HUES48 (cell line): ENCODE results near the gene C1orf167.

Experiments used
- H3K27ac ChIP-seq: one replicate; pipeline ENCODE4 v1.7.0; 2013; ENCODE audit warnings: low read depth, low read length, inconsistent platforms
- H3K27me3 ChIP-seq: 2 replicates; pipeline ENCODE4 v1.6.1; 2013; ENCODE audit warnings: mild to moderate bottlenecking, low read length; ENCODE audit not compliant: control insufficient read depth, insufficient read depth
- H3K36me3 ChIP-seq: 2 replicates; pipeline ENCODE4 v1.6.1; 2013; ENCODE audit warnings: low read length; ENCODE audit not compliant: control insufficient read depth, insufficient read depth
- H3K4me1 ChIP-seq: 2 replicates; pipeline ENCODE4 v1.6.1; 2013; ENCODE audit warnings: mild to moderate bottlenecking, low read length; ENCODE audit not compliant: control insufficient read depth, insufficient read depth
- H3K4me3 ChIP-seq: 2 replicates; pipeline ENCODE4 v1.5.1; 2013; ENCODE audit warnings: mild to moderate bottlenecking, low read depth, low read length
- H3K9ac ChIP-seq: 2 replicates; pipeline ENCODE4 v1.6.1; 2013; ENCODE audit warnings: mild to moderate bottlenecking, low read depth, low read length, moderate library complexity
- H3K9me3 ChIP-seq: 2 replicates; pipeline ENCODE4 v1.6.1; 2013; ENCODE audit warnings: low read length; ENCODE audit not compliant: control insufficient read depth, insufficient read depth

Gene C1orf167

GRCh38 chr1:11738096-11738495 lies 23.9 kb upstream of the C1orf167 start:
- H3K9me3 ChIP-seq: no peaks in the 10 kb centered on the region
- no peak overlapping the region for H3K4me3 ChIP-seq
- H3K36me3 ChIP-seq: 0 out of 2 replicates have a peak, but pooled peaks cover 9% of the 10 kb centered on the region
- H3K9ac ChIP-seq: no peak overlapping the region
- H3K27ac ChIP-seq: peak overlapping the region; percentile 97
- peaks cover 22% of the 10 kb centered on the region for H3K4me1 ChIP-seq
- H3K27me3 ChIP-seq: no peaks in the 10 kb centered on the region

DNA sequence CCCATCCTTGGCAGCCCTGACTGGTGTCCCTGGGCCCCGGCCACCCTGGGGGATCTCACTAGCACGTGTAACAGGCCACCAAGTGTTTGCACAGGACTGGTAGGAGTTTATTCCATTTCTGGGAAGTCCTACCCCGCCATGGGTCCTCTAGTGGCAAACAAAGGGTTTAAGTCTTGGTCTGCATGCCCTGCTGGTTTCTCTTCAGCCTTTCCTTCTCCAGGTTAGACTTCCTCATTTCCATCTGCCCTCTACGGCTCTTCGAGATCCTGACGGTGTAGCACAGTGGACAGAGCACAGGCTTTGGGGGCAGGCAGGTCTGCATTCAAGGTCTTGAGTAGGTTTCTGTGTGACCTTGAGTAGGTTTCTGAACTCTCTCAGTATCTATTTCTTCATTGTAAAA lies 23.2 kb upstream of the C1orf167 start:
- H3K27ac ChIP-seq: no peak overlapping the region

DNA sequence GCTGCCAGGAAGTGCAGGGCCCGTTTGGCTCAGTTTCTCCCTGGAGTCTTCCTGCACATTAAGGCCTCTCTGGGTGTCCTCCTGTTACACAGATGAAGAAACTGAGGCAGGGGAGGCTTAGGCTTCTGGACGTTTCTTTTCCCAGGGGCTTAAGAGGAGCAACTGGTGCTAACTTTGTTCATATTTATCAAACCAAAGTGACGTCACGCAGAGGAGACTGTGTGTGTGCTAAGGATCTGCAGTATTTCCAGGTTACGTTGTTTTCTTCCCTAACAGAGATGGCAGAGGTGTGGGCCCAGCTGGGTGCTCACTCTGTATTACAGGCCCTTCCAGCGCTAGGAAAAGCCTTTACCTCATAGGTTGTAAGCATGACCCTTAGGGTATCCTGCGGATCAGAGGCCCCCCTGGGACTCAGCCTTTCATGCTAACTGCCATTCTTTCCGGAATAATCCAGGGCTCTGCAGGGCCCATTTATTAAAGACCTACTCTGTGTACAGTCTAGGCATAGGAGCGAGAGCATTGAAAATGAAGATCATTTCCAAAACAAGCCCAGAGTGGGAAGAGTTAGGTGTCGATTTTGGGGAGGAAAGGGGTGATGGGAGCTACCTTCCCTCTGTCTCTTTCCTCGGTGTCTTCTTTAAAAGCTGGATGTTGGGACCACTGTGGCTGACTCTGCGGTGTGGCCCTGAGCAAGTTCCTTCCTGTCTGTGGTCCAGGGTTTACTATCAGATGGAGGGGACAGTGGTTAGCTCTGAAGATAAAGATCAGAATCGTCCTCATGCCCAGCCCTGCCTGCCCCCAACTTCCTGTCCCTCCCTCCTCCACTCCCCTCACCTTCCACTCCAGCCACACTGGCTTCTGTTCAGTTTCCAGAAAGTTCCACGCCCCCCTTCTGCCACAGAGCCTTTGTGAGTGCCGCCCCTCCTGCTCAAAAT lies 21.5 kb upstream of the C1orf167 start:
- Histone ChIP-seq H3K4me1 (peaks cover 21% of the 10 kb centered on the region), H3K36me3 (peaks cover 11% of the 10 kb centered on the region; the same call in 1 of the 2 replicates), H3K27me3 (no peaks in the 10 kb centered on the region), H3K27ac (no peak overlapping the region), H3K9me3 (no peaks in the 10 kb centered on the region), H3K9ac (no peak overlapping the region), H3K4me3 (no peak overlapping the region)

More for the DNA sequence above, 23.2 kb upstream of the C1orf167 start:
- Histone ChIP-seq H3K9me3 (no peaks in the 10 kb centered on the region), H3K36me3 (0 out of 2 replicates have a peak, but pooled peaks cover 9% of the 10 kb centered on the region), H3K4me1 (peaks cover 22% of the 10 kb centered on the region), H3K9ac (no peak overlapping the region), H3K27me3 (no peaks in the 10 kb centered on the region), H3K4me3 (no peak overlapping the region)

DNA sequence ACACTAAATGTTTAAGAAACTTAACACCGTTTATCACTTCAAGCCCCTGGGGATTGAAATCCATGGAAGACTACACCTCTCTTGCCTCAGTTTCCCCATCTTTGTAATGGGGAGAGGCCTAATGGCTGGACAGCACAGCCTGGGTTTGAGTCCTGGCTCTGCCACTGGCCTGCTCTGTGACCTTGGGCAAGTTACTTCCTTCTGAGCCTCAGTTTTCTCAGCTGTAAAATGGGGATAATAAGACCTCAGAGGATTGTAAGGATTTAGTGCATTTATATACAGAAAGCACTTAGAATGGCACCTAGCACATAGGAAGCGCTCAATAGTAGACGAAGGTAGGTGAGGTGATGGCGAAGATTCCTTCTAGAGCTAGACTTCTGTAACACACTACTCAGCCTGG lies 20.5 kb upstream of the C1orf167 start:
- no peak overlapping the region for H3K27ac ChIP-seq
- no peak overlapping the region for H3K4me3 ChIP-seq
- H3K9ac ChIP-seq: no peak overlapping the region

DNA sequence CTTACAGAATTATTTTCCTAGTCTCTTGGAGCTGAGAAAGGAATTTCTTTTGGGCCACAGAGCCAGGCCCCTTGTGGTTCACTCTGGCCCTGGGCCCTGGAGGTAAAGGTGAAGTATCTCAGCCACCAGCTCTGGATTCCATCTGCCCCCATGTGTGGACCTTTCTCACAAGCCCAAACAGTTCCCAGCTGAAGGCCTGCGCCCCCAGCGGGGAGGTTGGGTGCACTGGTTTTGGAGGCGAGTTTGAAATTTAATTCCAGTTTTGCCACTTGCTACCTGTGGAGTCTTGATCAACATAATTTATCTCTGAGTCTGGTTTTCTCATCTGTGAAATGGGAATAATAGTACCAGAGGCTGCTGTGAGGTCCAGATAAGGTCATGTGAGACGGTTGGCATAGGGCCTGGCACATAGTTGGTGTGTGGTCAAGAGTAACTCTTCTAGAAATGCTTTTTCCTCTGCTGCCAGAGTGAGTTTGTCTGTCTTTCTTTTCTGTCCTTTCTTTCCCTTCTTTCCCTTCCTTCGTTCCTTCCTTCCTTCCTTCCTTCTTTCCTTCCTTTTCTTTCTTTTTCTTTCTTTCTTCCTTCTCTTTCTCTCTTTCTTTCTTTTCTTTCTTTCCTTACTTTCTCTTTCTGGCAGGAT lies 20.0 kb upstream of the C1orf167 start:
- no peaks in the 10 kb centered on the region for H3K27me3 ChIP-seq
- peaks cover 23% of the 10 kb centered on the region for H3K36me3 ChIP-seq
- H3K9ac ChIP-seq: no peak overlapping the region
- H3K4me3 ChIP-seq: no peak overlapping the region
- H3K27ac ChIP-seq: no peak overlapping the region
- no peaks in the 10 kb centered on the region for H3K9me3 ChIP-seq
- peaks cover 16% of the 10 kb centered on the region for H3K4me1 ChIP-seq

More for the DNA sequence above, 20.5 kb upstream of the C1orf167 start:
- Histone ChIP-seq H3K9me3 (no peaks in the 10 kb centered on the region), H3K27me3 (no peaks in the 10 kb centered on the region), H3K4me1 (peaks cover 19% of the 10 kb centered on the region), H3K36me3 (peaks cover 21% of the 10 kb centered on the region)

DNA sequence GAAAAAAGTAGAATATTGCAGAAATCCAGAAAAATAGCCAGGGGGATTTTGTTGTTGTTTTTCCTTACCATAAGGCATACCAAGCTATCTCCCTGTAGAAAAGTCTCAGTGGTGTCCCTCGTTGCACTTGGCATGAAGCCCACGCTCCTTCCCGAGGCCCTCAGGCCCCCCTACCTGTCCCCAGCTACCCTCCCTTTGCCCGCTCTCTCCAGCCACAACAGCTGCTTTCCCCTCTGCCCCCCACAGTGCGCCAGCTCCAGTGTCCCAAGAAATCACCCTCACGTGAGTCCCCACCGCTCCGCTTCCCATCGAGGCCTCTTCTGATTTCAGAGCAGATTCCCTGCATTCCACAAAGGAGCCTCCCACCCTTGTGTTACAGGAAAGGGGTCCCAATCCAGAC lies 17.7 kb upstream of the C1orf167 start:
- Histone ChIP-seq H3K36me3 (peaks cover 23% of the 10 kb centered on the region), H3K9me3 (no peaks in the 10 kb centered on the region), H3K4me1 (peaks cover 5% of the 10 kb centered on the region; the same call in 1 of the 2 replicates), H3K27ac (no peak overlapping the region), H3K27me3 (no peaks in the 10 kb centered on the region), H3K4me3 (no peak overlapping the region), H3K9ac (no peak overlapping the region)

DNA sequence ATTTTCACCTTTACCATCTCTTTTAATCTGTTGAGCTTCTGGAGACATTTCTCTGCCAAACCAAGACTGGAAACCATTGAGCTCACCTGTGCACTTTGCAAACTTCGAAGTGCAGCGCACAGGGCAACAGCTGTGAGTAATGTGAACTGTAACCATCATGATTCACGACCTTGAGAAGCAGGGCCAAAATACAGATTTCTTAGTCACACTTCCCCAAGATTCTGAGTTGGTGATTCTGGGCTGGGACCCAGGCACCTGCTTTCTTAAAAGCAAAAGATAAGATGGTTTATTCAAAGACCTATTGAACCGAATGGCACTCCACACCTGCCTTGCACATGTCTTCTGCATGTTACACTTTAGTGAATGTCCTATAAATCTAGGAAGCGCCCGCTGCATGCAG lies 15.9 kb upstream of the C1orf167 start:
- peaks cover 41% of the 10 kb centered on the region for H3K36me3 ChIP-seq

GRCh38 chr1:11746795-11747487 lies 15.1 kb upstream of the C1orf167 start:
- Histone ChIP-seq H3K27me3 (no peaks in the 10 kb centered on the region), H3K9ac (no peak overlapping the region), H3K9me3 (no peaks in the 10 kb centered on the region), H3K36me3 (peaks cover 42% of the 10 kb centered on the region), H3K4me1 (no peaks in the 10 kb centered on the region), H3K4me3 (no peak overlapping the region), H3K27ac (no peak overlapping the region)

More for the DNA sequence above, 15.9 kb upstream of the C1orf167 start:
- Histone ChIP-seq H3K27ac (no peak overlapping the region), H3K9me3 (no peaks in the 10 kb centered on the region), H3K4me3 (no peak overlapping the region), H3K9ac (no peak overlapping the region), H3K4me1 (no peaks in the 10 kb centered on the region), H3K27me3 (no peaks in the 10 kb centered on the region)

DNA sequence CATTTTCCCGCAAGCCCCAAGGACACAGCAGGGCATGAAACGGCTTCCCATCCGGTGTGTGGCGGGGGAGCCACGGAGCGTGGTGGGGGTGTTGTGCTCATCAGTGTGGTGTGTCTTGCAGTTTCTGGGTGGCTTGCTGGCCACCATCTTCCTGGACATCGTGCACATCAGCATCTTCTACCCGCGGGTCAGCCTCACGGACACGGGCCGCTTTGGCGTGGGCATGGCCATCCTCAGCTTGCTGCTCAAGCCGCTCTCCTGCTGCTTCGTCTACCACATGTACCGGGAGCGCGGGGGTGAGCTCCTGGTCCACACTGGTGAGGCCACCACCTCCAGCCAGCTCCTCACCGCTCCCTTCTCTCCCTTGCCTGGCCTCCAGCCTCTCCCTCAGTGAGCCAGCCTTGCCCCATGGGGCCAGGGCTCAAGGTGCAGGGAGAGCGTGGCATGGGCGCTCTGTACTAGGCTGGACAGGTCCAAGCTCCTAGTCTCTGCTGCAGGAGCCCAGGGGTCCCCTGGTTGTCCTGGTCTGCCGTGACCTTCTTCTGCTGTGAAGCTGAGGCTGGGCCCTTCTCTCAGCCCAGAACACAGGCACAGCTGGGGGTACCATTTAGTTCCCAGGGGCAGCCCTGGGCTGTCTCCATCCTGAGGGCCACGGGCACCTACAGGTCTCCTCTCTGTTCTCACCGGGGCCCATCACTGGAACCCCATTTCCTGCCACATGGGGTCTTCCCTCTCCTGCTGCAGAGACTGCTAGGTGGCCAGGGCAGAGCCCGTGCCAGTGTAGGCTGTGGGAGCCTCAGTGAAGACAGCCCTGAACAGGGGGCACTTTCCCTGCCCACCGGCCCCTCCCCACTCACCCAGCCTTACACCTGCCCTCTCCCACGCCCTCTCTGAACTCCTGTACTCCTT lies 13.4 kb upstream of the C1orf167 start:
- H3K27me3 ChIP-seq: no peaks in the 10 kb centered on the region
- H3K36me3 ChIP-seq: peaks cover 42% of the 10 kb centered on the region
- H3K9ac ChIP-seq: no peak overlapping the region
- H3K9me3 ChIP-seq: no peaks in the 10 kb centered on the region
- peaks cover 3% of the 10 kb centered on the region; the same call in 1 of the 2 replicates for H3K4me1 ChIP-seq
- no peak overlapping the region for H3K4me3 ChIP-seq
- H3K27ac ChIP-seq: no peak overlapping the region

DNA sequence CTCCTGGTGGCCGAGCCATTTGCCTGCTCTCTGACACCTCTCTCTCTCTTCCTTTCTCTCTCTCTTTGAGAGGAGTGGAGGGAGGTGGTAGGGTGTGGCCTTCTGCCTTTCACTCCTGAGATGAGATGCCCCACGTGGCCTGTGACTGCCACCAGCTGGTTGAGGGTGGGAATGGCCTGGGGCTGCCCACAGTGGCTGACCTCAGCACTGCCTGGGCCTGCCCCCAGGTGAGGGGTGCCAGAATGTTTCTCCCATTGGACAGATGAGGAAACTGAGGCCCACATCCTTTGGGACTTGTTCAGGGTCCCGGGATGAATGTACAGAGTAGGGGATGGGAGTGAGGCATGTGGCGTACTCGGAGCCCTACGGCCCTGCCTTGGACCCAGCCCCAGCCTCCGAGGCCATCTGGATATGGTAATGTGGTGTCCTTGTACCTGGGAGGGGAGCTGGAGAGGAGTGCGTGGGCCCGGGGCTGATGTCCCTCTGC lies 12.7 kb upstream of the C1orf167 start:
- no peaks in the 10 kb centered on the region for H3K27me3 ChIP-seq
- H3K4me3 ChIP-seq: no peak overlapping the region
- H3K36me3 ChIP-seq: peaks cover 42% of the 10 kb centered on the region
- no peak overlapping the region for H3K9ac ChIP-seq
- H3K9me3 ChIP-seq: no peaks in the 10 kb centered on the region
- H3K27ac ChIP-seq: no peak overlapping the region
- peaks cover 3% of the 10 kb centered on the region; the same call in 1 of the 2 replicates for H3K4me1 ChIP-seq
